ENCODE measurements around the gene PLCL1. TPM values are rescaled to one million over a fixed set of nuclear protein-coding genes. Genes with fewer than 3 reads are reported as not detected.

The PLCL1 gene
- total RNA-seq, 1 donor from 2014 or later: 93.3 TPM

GRCh38 chr2:197871780-197872456, 67.5 kb downstream of the PLCL1 start:
- no peak for DNase-seq
- no peak for ATAC-seq (ENCODE audit: poor library complexity)

DNA sequence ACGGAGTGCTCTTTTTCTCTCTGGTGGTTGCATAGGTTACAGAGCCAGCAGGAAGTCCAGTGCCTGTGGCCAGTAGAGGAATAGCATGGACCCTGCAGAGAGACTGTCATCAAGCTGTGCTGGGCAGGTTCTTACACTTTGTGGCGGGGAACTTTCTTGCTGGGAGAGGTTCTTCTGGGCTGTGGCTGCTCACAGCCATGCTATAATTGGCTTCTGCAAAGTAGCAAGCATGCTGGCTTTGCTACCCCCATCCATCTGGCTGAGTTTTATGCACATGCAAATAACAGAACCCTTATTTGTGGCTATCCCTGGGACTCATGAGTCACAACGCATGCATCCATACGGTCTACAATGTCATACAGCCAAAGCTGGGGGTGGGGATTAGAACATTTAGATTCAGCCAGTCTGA, 68.9 kb downstream of the PLCL1 start:
- intact Hi-C loops (cut with DNase I): loop anchor here (10.0 kb wide), 1 partner anchor 68 kb away; the partner anchor contains the start of gene PLCL1
- ATAC-seq (ENCODE audit: poor library complexity) (peak; percentile 16), DNase-seq (no peak)

More at GRCh38 chr2:197871780-197872456, 67.5 kb downstream of the PLCL1 start:
- intact Hi-C loops (cut with DNase I): loop anchor here (10.0 kb wide), 1 partner anchor 67 kb away; the partner anchor contains the start of gene PLCL1

- intact Hi-C loops (cut with DNase I): loop anchor here (10.0 kb wide), 1 partner anchor 71 kb away; the partner anchor contains the start of gene PLCL1
- DNase-seq: no peak
- ATAC-seq (ENCODE audit: poor library complexity): peak; percentile 29
These were observed 71.4 kb downstream of the PLCL1 start for GRCh38 chr2:197875763-197876162.

DNA sequence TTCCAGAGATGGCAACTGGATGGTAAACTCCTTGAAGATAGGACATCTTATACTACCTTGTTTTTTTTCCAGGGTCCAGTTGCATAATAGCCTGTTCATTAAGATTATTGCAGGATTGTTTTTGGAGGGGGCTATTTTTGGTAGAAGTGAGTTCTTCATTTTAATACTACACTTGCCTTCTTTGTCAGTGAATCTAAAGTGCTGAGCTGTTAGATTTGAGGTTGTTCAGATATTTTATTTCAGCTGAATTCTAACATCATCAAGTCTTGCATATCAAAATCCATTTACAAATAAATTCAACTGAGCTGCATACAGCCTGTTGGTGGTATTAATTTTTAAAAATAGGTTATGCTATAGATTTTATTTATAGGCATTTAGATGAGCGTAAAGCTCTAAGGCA, 72.1 kb downstream of the PLCL1 start:
- intact Hi-C loops (cut with DNase I): loop anchor here (10.0 kb wide), 1 partner anchor 72 kb away; the partner anchor contains the start of gene PLCL1
- DNase-seq: no peak
- no peak for ATAC-seq (ENCODE audit: poor library complexity)

DNA sequence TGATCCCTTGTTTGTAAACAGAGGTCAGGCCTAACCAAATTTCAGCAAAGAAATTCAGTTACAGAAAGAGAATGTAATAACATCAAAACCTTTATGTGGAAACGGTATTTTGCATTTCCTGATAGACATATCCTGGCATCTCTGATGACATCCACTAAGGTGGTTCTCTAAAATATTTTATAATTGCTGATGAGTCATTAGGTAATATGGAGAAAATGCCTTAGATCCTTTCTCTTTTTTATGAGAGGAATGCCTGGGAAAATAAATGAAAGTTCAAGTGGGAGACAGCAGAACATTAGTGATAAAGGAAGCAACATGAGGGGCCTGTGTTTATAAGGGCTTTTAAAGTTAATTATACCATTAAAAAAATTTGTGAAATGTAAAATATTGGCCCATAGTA, 72.6 kb downstream of the PLCL1 start:
- intact Hi-C loops (cut with DNase I): loop anchor here (10.0 kb wide), 1 partner anchor 72 kb away; the partner anchor contains the start of gene PLCL1
- no peak for DNase-seq
- no peak for ATAC-seq (ENCODE audit: poor library complexity)

- ATAC-seq (ENCODE audit: poor library complexity) (peak; percentile 11), DNase-seq (no peak)
- intact Hi-C loops (cut with DNase I): loop anchor here (10.0 kb wide), 1 partner anchor 74 kb away; the partner anchor contains the start of gene PLCL1
These were observed 74.4 kb downstream of the PLCL1 start for GRCh38 chr2:197878792-197879191.

DNA sequence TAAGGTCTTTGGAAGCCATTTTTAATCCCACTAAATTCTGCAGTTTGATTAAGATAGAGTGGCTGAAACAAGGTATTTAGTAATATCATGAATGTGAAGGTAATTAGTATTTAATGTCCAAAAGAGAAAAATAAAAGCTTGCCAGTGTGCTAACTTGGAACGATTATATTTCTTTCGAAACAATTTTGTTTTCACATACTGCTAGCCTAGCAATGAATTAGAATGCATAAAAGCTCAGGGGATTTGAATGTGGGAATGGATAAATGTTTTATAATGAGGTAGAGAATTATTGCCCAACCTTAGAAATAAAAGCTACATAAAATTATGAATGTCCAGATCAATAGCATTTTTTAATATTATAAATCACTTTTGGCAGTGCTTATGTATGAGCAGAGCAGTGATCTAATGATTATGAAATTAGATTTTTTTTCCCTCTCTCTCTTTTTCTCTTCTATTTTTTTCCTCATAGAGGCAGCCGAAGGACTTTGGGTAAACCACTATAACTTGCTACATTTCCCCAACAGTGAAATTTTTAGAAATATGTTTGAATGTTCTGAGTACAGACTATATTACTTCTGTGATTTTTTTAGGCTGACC, 75.5 kb downstream of the PLCL1 start:
- DNase-seq: no peak
- no peak for ATAC-seq (ENCODE audit: poor library complexity)
- intact Hi-C loops (cut with DNase I): loop anchor here (10.0 kb wide), 1 partner anchor 75 kb away; the partner anchor contains the start of gene PLCL1

DNA sequence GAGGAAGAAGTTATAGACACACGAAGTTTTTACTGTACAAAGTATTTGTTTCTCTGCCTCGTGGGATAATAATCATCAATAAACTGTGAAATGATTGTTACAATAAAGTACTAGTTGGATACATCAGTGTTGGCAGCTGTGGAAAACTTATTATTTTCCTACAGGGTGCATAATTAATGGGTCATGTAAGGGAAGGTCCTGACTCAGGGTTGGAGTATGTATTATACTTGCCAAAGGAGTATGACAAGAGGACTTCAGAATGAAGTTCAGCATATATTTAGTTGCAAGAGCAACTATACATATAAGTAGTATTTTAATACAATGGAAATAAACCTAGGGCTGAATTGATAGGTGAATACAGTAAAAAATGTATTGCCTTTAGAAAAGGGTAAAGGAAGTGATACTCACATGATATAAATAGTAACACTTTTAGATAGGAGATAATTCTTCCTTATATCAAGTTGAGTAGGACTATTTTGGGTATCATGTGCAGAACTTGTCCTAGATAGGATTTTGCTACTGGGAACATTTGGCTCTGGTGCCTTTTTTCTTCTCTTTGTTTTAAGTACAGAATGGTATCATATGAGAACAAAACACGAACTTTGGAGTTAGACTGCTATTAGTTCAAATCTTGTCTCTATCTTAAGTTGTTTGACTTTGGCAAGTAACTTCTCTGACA, 79.1 kb downstream of the PLCL1 start:
- ATAC-seq (ENCODE audit: poor library complexity) (peak; percentile 68), DNase-seq (no peak)
- intact Hi-C loops (cut with DNase I): no loop called here

DNA sequence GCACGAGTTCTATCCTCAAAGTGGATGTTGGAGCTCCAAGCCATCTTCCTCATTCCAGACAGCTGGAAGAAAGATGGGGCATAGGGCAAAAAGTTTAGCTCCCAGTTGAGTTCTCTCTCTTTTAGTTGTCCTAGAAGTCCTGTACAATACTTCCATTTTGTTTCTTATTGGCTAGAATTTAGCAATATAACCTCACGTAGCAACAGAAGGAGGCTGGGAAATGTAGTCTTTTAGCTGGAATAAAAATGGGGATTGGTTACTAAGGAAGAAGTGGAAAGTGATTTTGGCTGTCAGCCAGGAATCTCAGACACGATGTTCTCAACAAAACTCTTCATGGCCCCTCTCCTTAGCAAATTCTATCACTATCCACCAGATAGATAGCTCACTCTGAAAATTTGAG, 79.9 kb downstream of the PLCL1 start:
- ATAC-seq (ENCODE audit: poor library complexity) (no peak), DNase-seq (no peak)
- intact Hi-C loops (cut with DNase I): no loop called here

GRCh38 chr2:197885126-197885525, 80.7 kb downstream of the PLCL1 start:
- ATAC-seq (ENCODE audit: poor library complexity): no peak
- no peak for DNase-seq
- intact Hi-C loops (cut with DNase I): no loop called here

DNA sequence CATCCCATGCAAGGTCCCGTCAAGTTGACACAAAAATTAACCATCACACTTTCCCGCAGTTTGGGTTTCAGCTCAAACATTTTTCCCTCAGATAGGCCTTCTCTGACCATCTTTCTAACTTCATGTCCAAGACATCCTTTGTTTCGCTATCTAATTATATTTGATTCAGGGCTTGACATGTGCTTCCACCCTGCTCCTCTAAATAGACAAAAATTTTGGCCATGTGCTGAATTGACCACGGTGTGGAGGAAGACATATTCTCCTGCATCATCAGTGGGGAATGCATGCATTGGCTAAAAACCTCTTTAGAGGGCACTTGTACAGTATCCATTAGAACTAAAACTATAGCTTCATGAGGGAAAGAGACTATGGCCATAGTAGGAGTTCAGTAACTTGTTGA, 81.2 kb downstream of the PLCL1 start:
- ATAC-seq (ENCODE audit: poor library complexity) (no peak), DNase-seq (no peak)
- intact Hi-C loops (cut with DNase I): no loop called here

GRCh38 chr2:197888321-197888720, 83.9 kb downstream of the PLCL1 start:
- intact Hi-C loops (cut with DNase I): no loop called here
- DNase-seq (no peak), ATAC-seq (ENCODE audit: poor library complexity) (no peak)

DNA sequence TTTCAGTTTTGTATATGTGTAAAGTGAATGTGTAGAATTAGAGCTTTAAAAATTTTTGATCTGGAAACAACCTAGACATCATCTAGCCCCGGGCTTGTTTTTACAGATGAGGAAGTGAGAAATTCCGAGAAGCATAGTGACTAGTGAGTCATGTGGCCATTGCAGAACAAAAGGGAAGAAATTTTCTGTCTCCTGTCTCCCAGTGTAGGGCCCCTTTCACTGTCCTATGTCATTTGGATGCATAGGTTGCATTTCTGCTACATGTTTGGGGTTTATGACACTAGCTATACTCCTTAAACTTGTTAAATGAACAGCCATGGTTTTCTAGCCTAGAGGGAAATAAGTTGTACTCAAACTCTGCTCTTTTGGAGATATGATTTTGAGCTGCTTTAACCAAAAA, 84.6 kb downstream of the PLCL1 start:
- intact Hi-C loops (cut with DNase I): no loop called here
- DNase-seq (no peak), ATAC-seq (ENCODE audit: poor library complexity) (peak; percentile 25)

GRCh38 chr2:197890168-197890567, 85.8 kb downstream of the PLCL1 start:
- no peak for DNase-seq
- no peak for ATAC-seq (ENCODE audit: poor library complexity)
- intact Hi-C loops (cut with DNase I): no loop called here

DNA sequence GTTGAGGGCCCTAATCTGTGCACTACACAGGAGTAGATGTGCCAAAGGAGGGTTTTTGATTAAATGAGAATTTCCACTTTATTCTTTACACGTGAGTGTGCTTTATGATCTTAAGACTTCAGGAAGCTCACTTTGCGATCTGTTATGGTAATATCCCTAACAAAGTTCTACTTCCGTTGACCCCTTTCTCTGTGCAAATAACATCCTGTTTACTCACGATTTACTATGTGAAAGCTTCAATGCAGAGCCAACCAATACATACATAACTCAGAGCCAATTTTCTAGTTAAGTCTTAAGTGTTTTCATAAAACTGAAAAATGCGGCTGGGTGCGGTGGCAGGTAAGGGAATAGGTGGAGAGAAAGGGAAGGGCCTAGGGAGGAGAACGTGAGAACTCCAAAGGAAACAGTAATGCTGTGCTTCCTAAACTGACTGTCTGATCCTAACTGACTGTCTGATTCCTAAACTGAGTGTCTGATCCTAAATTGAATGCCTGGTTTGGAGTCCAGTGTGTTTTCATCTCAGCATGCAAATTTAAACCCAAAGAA, 87.6 kb downstream of the PLCL1 start:
- DNase-seq: no peak
- ATAC-seq (ENCODE audit: poor library complexity): no peak
- intact Hi-C loops (cut with DNase I): no loop called here

GRCh38 chr2:197893403-197894177, 89.2 kb downstream of the PLCL1 start:
- DNase-seq: peak; percentile 57
- ATAC-seq (ENCODE audit: poor library complexity): peak; percentile 90
- intact Hi-C loops (cut with DNase I): no loop called here

DNA sequence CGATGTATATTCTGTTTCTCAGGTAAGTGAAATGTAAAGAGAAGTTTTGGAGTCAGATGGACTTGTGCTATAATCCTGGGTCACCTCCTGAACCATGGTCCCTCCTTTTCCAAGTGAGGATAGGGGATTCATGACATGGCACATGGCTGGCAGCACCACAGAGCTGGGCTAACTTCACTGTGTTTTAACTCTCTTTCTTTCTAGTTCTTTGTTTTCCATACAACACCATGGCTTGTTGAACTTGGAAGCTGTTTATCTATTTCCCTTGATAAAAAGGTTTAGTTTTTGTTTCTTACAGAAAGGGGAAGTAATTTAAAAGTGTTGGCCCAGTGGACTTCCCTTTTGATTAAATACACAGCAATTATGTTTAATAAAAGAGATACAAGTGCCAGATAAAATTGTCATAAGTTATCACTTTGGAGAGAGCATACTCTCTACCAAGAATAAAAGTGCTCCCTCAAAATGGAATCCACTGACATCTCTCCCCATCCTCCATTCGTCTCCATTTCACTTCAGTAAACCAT, 90.4 kb downstream of the PLCL1 start:
- intact Hi-C loops (cut with DNase I): no loop called here
- ATAC-seq (ENCODE audit: poor library complexity) (no peak), DNase-seq (no peak)

- intact Hi-C loops (cut with DNase I): no loop called here
- peak; percentile 18 for ATAC-seq (ENCODE audit: poor library complexity)
- no peak for DNase-seq
These were observed 93.7 kb downstream of the PLCL1 start for GRCh38 chr2:197897960-197898678.
